ENCODE results near the gene ADORA1.

ADORA1 gene

GRCh38 chr1:203093754-203094410 lies 33.6 kb upstream of the ADORA1 start:
- no peak for DNase-seq (ENCODE audit: low read depth)

- DNase-seq (ENCODE audit: low read depth): no peak
Measured at GRCh38 chr1:203095061-203095690, 32.4 kb upstream of the ADORA1 start.

GRCh38 chr1:203096566-203096965 lies 31.0 kb upstream of the ADORA1 start:
- no peak for DNase-seq (ENCODE audit: low read depth)

- DNase-seq (ENCODE audit: low read depth): no peak
Measured at GRCh38 chr1:203097001-203097400, 30.5 kb upstream of the ADORA1 start.

- DNase-seq (ENCODE audit: low read depth): no peak
Measured at GRCh38 chr1:203098445-203098844, 29.1 kb upstream of the ADORA1 start.

- no peak for DNase-seq (ENCODE audit: low read depth)
Measured at GRCh38 chr1:203098914-203099520, 28.5 kb upstream of the ADORA1 start.

GRCh38 chr1:203099805-203100515 lies 27.6 kb upstream of the ADORA1 start:
- DNase-seq (ENCODE audit: low read depth): no peak

GRCh38 chr1:203100516-203100869 lies 27.0 kb upstream of the ADORA1 start:
- DNase-seq (ENCODE audit: low read depth): no peak

GRCh38 chr1:203101813-203102634 lies 25.5 kb upstream of the ADORA1 start:
- DNase-seq (ENCODE audit: low read depth): no peak

GRCh38 chr1:203103216-203103615 lies 24.3 kb upstream of the ADORA1 start:
- no peak for DNase-seq (ENCODE audit: low read depth)

GRCh38 chr1:203103829-203104495 lies 23.6 kb upstream of the ADORA1 start:
- no peak for DNase-seq (ENCODE audit: low read depth)

GRCh38 chr1:203104789-203105390 lies 22.6 kb upstream of the ADORA1 start:
- no peak for DNase-seq (ENCODE audit: low read depth)

GRCh38 chr1:203112475-203112874 lies 15.1 kb upstream of the ADORA1 start:
- DNase-seq (ENCODE audit: low read depth): no peak

GRCh38 chr1:203113308-203113707 lies 14.2 kb upstream of the ADORA1 start:
- DNase-seq (ENCODE audit: low read depth): no peak

- DNase-seq (ENCODE audit: low read depth): no peak
Measured at GRCh38 chr1:203114202-203114601, 13.3 kb upstream of the ADORA1 start.

- no peak for DNase-seq (ENCODE audit: low read depth)
Measured at GRCh38 chr1:203116091-203116820, 11.3 kb upstream of the ADORA1 start.

GRCh38 chr1:203117611-203118575 lies 9.6 kb upstream of the ADORA1 start:
- no peak for DNase-seq (ENCODE audit: low read depth)

GRCh38 chr1:203120325-203121153 lies 7.0 kb upstream of the ADORA1 start:
- no peak for DNase-seq (ENCODE audit: low read depth)
